HepG2 (cell line): ENCODE measurements around the gene DCAF15.

Source experiments
- TF ChIP-seq, protein P1 (sequence below): IDR thresholded peaks from 2 replicates; pipeline ENCODE4 v1.6.1; 2012; ENCODE audit warnings: inconsistent platforms
- TF ChIP-seq, protein P2 (sequence below), 2 experiments: sonication (generic) in 1 of 2; formaldehyde crosslinking in 1 of 2; IDR thresholded peaks; 2 replicates each; pipeline versions ENCODE4 v1.4.0 to v1.6.1; 2018 to 2020; ENCODE audit warnings: missing genetic modification reagents in 2 of 2, borderline replicate concordance in 1 of 2, low read depth in 1 of 2, mild to moderate bottlenecking in 1 of 2, missing biosample characterization in 1 of 2

DNA sequence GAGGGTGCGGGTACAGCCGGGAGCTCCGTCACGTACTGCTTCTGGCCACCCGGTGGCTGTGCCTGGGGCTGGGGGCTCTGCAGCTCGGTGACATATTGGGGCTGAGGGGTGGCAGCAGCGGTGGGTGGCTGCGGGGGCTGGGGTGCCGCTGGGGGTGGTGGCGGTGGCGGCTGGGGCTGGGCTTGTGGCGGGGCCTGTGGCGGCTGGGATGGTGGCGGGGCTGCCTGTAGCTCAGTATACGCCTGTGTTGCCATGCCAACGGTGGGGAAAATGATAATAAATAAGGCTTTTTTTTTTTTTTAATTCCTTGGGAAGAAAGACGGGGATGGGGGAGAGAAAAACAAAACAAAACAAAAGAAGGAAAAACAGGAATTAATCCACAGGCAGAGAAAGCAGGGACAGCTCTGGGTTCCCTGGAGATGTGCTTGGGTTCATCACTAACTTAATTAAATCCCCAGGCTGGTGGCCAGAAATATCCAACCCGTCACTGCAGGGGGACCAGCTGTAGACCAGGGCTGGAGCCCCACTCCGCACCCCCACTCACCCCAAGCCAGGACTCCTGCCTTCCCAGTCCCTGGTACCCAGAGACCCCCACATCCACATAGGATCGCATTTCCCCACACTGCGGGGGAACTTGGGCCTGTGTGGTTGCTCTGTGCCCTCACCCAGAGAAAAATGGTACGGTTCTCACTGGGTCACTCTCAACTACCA lies 41.4 kb downstream of the DCAF15 start:
- TF ChIP-seq, protein P1, sequence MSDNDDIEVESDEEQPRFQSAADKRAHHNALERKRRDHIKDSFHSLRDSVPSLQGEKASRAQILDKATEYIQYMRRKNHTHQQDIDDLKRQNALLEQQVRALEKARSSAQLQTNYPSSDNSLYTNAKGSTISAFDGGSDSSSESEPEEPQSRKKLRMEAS: no peak
- TF ChIP-seq, protein P2, sequence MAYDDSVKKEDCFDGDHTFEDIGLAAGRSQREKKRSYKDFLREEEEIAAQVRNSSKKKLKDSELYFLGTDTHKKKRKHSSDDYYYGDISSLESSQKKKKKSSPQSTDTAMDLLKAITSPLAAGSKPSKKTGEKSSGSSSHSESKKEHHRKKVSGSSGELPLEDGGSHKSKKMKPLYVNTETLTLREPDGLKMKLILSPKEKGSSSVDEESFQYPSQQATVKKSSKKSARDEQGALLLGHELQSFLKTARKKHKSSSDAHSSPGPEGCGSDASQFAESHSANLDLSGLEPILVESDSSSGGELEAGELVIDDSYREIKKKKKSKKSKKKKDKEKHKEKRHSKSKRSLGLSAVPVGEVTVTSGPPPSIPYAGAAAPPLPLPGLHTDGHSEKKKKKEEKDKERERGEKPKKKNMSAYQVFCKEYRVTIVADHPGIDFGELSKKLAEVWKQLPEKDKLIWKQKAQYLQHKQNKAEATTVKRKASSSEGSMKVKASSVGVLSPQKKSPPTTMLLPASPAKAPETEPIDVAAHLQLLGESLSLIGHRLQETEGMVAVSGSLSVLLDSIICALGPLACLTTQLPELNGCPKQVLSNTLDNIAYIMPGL (CRISPR knock-in tag; IDR thresholded peaks at IDR 0.05; ENCODE audit: borderline replicate concordance in 1 of 2, low read depth in 1 of 2): no peak
